GM18867 (cell line): ENCODE results near the gene ERCC6.
A peak's percentile ranks its signal among the peaks of the same experiment; 100 is the strongest.

Source experiments
- ATAC-seq: cut with Tn5 transposase; IDR thresholded peaks from one replicate; pipeline ENCODE4 v1.9.1; 2021; ENCODE audit warnings: mild to moderate bottlenecking, moderate library complexity; ENCODE audit not compliant: unreplicated experiment

ERCC6 gene

DNA sequence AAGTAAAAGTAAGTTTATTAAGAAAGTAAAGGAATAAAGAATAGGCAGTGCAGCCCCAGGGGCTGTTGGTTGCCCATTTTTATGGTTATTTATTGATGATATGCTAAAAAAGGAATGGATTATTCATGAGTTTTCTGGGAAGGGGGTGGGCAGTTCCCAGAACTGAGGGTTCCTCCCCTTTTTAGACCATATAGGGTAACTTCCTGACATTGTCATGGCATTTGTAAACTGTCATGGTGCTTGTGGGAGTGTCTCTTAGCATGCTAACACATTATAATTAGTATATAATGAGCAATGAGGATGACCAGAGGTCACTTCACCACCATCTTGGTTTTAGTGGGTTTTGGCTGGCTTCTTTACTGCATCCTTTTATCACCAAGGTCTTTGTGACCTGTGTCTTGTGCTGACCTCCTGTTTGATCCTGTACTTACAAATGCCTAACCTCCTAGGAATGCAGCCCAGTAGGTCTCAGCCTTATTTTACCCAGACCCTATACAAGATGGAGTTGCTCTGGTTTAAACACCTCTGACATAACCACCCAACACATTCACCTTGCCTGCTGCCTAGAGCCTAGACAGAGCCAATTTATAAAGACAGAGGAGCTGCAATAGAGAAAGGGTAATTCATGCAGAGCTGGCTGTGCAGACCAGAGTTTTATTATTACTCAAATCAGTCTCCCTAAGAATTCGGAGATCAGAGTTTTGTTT, 10.9 kb upstream of the ERCC6 start:
- ATAC-seq, result no peak

DNA sequence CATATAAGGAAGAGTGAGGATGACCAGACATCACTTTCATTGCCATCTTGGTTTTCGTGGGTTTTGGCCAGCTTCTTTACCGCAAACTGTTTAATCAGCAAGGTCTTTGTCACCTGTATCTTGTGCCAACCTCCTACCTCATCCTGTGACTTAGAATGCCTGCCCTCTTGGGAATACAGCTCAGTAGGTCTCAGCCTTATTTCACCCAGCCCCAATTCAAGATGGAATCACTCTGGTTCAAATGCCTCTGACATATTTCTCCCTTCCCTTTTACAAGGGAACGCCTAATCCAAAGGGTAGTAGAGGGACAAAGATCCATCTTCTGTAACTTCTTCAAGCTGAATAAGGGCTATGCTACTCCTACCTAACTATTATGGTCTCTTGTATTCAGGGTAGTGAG, 4.7 kb upstream of the ERCC6 start:
- no peak for ATAC-seq

DNA sequence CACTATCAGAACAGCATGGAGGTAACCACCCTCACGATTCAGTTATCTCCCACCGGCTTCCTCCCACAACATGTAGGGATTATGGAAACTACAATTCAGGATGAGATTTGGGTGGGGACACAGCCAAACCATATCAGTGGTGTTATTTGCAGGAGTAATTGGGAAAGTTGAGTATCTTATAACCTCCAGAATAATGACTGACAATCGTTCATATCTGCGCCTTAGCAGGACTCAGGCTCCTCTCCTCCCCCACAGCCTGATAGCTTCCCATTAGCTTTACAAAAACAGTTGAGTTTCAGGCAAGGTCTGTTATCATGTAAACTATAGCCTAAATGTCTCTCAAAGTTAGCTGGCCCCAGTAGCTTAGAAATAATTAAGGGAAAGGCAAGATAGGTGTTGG, 3.4 kb upstream of the ERCC6 start:
- ATAC-seq, result no peak

DNA sequence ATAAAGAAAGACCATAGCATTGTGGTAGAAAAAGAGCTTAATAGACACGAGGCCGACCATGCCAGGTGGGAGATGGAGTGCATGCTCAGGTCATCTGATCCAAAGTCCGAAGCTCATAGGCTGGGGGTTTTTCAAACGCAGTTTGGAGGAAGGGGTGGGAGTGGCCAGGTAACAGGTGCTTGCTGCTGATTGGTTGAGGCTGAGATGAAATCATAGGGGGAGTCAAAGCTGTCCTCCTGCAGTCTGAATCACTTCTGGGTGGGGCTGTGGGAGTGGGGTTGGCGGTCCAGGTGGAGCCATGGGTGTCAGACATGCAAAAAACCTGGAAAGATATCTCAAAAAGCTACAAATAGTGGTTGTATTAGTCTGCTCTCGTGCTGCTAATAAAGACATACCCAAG, 2.8 kb upstream of the ERCC6 start:
- ATAC-seq, result no peak

DNA sequence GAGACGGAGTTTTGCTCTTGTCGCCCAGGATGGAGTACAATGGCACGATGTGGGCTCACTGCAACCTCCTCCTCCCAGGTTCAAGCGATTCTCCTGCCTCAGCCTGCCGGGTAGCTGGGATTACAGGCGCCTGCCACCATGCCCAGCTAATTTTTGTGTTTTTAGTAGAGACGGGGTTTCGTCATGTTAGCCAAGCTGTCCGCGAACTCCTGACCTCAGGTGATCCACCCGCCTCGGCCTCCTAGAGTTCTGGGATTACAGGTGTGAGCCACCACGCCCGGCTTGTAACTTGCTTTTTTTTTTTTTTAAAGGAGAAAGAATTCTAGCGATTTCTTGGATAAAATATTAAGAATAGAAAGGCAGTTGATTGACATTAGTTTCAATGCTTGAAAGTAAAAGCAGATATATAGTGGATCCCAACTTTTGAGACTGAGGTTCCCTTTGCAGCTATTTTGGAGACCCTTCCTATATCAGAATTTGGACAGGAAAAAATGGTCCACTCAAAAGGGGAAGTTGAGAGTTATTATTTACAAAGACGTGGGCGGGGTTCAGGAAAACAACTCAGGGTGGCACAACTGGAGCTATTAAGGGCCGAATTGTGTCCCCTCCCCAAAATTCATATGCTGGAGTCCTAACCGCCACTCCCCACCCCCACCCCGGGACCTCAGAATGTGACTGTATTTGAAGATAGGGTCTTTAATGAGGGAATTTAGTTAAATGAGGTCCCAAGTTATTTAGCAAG, 1.3 kb upstream of the ERCC6 start:
- no peak for ATAC-seq

DNA sequence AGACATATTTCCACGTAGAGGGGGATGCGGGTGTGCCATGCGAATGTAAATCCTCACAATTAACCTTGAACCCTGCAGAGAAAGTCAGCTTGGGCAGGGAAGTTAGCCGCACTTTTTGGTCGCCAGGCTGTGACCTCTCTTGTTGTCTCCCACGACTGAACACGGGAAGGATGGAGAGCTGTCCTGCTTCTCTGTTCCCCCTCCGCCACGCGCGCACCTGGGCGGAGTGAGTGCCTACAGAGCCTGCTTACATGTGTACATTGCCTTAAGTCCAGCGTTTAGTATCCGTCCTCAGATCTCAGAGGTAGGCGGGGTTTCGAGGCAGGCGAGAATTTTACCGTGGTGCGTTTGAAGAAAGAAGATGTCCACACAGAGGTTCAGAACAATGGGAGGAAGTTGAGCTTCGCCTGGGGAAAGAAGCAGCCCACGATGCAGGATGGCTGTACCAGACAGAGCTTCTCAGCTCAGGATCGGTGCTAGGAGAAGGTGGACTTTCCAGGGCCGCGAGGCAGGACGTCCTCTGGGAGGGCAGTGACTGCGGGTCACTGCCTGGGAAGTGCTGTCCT, 482 bp upstream of the ERCC6 start:
- peak; percentile 9 for ATAC-seq

DNA sequence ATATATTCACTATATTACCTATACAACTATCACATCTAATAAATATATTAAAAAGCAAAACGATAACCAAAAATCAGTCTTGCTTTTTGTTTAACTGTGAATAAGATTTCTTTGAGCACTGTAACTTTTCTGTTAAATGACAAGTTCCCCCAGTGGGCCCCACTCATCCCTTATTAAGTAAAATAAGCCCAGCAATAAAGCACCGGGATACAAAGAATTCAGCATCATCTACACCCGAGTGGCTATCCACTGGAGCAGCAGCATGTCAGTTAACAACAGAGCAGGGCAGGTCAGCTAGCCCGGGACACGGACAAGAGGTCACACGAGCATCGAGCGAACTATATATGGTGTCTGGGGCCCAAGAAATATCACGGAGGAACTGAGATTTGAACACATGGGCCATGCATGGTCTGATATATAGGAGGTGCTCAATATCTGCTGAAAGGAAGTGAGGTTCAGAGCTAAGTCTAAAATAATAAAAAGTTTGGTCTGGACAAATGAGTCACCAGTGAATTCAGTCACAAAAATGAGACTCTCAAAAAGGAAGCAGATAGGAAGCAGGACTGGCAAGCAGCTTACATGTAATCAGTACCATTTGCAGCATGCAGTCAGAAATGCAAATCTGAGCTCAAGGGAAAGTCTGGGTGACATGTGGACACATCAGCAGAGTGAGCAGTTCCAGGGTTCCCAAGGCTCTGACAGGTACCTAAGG, 4.1 kb downstream of the ERCC6 start:
- ATAC-seq, result peak; percentile 56

DNA sequence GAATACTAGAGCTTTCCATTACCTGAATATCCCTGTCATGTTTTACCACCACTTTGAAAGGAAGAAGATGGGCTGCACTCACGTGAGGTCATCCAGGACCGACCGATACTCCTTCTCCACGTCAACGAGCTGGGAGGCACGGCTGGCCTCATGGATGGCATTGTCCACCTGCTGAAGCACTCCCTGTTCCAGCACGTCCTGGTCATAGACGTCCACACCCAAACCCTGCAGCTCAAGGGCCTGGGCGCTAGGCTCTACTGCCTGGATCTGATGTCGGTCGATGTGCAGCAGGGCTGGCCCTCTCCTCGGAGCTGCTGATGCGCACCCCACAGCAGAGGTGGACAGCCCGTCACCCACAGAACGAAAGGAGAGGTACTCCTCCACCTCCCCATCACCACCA, 6.5 kb downstream of the ERCC6 start:
- ATAC-seq, result no peak

DNA sequence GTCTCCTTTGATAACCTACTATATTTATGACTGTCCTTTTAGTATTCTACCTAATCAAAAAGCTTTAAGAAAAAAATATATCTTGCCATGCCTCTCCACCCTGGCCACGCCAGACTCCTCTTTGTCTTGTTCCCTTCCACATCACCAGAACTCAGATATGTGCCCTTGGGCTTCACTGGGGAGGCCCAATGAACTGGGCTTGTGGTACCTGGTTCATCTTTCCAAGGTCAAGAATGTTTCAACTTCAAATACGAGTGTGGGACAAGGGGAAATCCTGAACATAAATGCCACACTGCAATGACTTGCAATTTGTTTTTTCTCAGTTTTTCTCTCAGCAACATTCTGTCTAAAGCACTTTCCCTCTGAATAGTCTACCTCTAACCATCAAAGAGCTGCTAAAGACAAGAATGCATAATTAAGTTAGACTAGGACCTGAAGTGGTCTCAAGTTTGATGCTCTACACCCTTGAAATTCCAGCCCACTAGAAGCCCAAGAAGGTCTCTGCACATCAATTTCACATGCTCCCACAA, 9.9 kb downstream of the ERCC6 start:
- no peak for ATAC-seq

DNA sequence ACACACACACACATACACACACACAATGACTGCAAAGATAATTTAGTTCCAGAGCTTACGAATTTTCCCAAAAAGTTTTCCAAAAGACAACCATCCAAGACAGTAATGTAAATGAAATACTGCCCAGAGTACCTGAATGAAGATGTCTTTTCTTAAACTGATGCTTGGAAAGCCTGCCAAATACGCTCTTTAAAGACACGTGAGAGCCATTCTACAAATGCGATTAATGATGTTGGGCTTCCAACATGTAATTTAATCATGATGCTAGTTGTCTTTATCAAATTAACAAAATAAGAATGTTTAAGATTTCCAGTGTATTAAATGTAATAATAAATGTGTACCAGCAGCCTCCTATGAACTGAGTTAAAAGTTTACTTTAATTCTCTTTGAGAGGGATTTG, 11.1 kb downstream of the ERCC6 start:
- ATAC-seq, result no peak

DNA sequence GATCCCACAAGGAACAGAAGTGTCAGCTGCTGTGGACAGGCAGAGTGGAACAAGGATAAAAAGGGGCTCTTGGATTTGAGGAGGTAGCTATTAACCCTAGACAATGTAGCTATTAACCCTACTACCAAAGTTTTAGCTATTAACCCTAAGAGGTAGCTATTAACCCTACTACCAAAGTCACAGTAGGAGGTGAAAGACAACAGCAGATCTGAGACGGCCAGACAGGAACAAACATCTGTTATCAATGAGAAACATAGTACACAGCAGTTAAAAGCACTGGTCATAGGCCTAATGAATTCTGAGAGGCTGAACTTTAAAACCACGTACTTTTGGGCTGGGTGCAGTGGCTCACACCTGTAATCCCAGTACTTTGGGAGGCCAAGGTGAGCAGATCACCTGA, 11.9 kb downstream of the ERCC6 start:
- no peak for ATAC-seq

DNA sequence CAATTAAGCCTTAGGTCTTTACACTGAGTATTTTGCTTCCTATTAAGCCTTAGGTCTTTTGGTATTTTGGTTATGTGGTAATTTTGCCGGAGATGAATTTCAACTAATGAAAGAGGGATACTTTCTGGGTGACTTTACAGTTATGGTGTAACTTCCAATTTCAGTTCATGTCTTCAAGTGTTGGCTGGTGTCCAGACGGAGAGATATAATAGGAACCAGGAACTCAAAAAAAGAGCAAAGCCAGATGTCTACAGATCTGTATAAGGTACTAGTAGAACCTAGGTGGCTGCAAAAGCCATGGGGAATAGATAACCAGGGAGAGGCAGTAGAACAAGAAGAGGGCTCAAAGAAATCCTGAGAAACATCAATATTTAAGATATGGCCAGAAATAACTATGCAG, 12.3 kb downstream of the ERCC6 start:
- ATAC-seq, result no peak

DNA sequence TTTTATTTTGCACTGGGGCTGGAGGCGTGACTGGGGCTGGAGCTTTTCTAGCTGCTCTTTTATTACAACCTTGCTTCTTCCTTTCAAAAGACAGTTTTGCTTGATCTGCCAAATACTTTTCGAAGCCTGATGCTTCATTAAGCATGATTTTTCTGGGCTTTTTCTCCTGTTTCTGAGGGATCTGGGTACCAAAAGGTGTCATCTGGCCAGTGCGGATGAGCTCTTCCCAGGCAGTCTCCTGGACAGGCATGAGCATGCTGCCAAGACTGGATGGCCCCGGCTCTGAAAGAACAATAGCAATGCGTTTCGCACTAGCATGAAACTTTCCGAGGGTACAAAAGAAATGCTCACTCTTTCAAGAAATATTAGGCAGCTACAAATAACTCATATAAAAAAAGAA, 14.4 kb downstream of the ERCC6 start:
- ATAC-seq, result no peak

DNA sequence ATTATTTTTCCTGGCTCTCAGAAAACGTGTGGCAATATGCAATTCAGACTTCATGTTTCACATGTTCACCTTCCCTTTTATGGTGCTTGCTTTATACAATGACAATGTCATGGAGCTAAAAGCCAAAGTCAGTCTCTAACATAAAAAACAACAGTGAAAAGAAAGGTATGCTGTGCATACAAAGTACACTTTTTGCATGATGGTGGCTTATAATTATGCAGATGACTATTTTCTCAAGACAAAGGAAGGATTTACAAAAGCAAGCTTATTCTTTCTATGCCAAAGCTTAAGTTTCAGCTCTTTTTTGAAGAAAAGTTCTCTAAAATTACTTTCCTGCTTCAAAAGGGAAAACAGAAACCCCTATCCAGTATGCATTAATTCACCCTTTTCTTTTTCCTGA, 15.6 kb downstream of the ERCC6 start:
- ATAC-seq, result no peak

DNA sequence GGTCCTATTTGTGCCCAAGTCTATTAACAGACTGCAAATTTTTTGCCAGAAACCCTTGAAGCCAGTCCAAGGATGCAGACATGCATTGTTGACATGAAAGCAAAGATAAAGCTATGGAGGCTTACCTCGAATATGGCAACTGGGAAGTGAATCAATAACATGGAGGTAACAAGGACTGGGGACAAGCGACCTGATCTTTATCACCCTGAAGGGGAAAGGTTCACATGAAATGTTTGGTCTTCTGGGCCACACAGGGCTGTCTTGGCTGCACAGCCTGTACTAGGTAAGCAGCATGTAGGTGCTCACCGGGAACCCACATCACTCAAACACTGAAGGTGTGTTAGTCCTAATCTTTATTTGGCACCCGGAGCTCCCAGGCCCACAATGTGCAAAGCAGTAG, 17.9 kb downstream of the ERCC6 start:
- ATAC-seq, result no peak

DNA sequence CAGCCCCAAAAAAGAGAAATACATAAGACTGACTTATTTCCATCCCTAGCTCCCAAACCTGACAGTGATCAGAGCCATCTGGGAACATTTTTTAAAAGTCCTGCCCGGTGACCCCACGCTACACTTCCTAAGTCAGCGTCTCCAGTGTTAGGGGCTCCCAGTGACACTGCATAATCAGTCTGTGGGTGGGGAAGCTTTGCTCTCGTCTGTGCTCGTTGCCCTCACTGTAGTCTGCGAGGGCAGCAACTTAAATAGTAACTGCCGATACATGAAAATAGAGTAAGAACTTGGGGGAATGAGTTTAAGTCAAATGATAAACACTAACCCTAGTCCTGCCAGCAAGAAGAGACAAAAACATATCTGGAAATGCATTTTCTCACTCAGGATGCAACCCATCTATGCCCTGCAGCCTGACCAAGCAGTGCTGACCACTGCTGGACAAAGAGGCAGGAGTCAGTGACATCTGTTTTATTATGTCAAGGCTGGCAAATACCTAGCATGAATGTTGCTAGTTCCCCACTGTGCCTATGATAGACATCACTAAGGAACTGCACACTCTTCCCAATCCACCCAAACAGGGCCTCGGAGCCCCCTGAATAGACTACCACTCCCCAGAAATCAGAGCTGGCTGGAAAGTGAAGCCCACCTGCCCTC, 18.7 kb downstream of the ERCC6 start:
- no peak for ATAC-seq

DNA sequence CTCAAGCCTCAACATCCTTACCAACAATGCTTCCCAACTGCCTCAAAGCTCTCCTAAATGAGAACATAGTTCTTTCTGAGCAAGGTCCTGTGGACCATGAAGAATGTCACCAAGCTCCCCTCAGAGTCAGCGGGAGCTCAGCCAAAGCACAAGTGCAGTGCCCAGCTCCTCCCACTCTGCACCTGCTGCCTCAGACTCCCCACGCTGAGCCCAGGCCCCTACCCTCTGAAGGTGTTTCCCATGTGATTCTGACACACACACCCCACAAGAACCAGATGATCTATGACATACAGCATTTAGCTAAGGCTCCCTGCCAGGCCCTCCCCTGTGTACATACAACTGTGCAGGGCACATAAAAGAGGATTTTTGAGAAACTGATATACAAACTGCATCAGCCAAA, 19.2 kb downstream of the ERCC6 start:
- ATAC-seq, result no peak

DNA sequence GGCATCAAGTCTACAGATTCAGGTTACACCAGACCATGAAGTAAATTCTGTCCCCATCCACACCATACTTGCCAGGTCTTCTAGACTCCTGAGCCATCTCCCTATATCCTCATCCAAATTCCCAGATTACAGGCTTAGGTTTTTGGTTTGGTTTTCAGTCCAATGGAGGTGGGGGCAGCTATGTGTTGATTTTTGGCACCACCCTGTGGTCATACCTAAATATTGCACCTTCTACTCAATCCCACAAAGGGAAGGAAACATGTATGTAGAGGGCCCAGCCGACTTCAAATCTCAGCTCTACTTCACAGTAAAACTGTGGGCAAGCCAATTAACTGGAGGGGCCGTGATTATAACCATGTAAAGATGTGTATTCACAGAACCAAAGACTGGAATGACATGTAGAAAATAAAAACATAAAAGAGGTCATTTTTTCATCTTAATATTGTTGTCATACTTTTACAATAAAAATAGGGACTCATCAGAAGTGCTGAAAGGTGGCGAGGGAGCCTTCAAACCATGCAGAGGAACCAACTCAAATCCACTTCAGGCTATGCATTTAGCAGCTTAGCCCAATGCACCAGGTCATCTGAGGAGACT, 19.8 kb downstream of the ERCC6 start:
- ATAC-seq, result peak; percentile 70

DNA sequence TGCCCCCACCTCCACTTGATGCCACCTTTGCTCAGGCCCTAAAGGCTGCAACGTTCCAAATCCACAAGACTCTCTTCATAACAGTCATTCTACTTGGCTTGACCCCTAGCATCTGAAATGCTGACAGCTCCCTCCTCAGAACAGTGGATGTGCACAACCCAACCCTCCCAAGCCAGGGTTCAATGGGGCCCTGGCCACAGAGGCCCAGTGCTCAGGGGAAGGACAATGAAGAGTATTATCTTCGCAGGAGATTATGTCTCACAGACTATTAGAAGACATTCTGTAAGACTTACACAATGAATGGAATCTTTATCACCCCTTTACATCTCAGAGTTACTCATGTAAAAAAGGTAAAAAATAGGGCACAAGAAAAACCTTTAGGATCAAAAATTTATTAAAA, 20.4 kb downstream of the ERCC6 start:
- no peak for ATAC-seq

DNA sequence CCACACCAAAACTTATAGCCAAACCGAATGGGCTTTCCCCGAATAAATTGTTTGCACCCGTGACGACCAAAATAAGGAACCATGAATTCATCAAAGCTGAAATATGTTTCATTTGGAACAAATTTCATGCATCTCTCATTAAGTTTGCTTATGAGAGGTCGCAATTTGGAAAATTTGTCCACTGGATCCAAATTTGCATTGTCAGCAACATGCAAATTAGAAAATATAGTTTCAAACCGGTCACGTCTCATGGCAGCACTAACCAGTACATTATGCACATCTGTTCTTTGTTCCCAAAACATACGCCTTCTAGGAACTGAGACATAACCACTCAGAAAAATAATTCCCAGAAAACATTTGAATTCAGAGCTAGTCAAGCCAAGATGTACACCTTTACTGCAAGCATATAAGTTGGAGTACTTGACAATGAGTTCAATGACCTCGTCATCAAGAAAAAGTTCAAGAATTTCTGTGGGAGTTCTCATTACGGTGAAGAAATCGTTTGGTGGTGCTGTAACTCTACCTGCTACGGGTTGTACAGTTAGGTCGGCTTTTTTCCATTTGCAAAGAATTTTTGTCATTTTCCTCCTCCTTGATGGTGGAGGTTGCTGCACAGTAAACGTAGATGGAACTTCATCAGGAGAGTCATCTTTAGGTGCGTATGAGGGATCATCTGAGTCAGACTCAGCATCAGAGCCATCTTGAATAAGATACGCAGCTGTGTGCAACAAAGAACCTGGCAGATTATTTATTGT, 22.5 kb downstream of the ERCC6 start:
- ATAC-seq, result no peak
